ENCODE data around the gene CEP131.
A peak's percentile ranks its signal among the peaks of the same experiment; 100 is the strongest.
"Not testable (repeated sequence)": the region's sequence is repeated elsewhere in the genome, so short reads cannot be mapped to it uniquely, and the experiment has no call there.

The CEP131 gene

DNA sequence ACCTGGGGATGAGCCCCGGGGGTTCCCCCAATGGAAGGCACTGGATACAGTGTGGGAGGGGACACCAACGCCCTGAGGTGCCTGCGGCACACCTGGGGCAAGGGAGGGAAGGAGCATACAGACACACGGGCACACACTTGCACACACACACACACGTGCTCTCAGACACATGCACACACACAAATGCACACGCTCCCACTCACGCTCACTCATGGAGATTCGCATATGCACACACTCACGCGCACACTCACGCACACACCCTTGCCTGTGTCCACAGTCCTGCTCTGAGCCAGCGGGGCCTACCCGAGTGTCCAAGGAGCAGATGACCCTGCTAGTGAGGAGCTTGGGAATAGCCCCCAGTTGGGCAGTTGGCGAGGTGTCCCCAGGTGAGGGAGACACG, 74.2 kb downstream of the CEP131 start:
- no peaks in the 10 kb centered on the region for H3K9me3 ChIP-seq (ENCODE audit: severe bottlenecking)
- DNase-seq = no peak
- TF ChIP-seq, protein P1, sequence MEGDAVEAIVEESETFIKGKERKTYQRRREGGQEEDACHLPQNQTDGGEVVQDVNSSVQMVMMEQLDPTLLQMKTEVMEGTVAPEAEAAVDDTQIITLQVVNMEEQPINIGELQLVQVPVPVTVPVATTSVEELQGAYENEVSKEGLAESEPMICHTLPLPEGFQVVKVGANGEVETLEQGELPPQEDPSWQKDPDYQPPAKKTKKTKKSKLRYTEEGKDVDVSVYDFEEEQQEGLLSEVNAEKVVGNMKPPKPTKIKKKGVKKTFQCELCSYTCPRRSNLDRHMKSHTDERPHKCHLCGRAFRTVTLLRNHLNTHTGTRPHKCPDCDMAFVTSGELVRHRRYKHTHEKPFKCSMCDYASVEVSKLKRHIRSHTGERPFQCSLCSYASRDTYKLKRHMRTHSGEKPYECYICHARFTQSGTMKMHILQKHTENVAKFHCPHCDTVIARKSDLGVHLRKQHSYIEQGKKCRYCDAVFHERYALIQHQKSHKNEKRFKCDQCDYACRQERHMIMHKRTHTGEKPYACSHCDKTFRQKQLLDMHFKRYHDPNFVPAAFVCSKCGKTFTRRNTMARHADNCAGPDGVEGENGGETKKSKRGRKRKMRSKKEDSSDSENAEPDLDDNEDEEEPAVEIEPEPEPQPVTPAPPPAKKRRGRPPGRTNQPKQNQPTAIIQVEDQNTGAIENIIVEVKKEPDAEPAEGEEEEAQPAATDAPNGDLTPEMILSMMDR (IDR thresholded peaks at IDR 0.05; ENCODE audit: low read depth, low read length) = no peak
- no peaks in the 10 kb centered on the region for H3K27me3 ChIP-seq (ENCODE audit: insufficient read depth, low read depth, severe bottlenecking)
- no peak overlapping the region for H3K27ac ChIP-seq
- H3K36me3 ChIP-seq = no peaks in the 10 kb centered on the region
- no peak overlapping the region for H3K4me3 ChIP-seq (ENCODE audit: low read depth, low read length)

DNA sequence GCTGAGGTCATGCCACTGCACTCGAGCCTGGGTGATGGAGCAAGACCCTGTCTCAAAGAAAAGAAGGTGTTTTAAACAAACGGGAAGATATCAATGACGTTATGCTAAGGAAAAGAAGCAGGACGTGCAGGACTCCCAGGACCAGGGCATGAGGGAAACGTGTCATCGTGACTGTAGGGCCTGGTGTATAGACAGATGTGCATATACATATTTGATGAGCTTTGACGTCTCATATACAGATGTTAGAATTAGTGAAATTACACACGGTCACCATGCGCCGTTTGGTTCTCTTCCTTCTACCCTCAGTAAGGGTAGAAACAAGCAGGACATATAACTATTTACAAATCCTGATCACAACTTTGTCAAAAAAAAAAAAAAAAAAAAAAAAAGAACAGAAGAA, 75.1 kb downstream of the CEP131 start:
- no peak for DNase-seq
- TF ChIP-seq, protein P1 (IDR thresholded peaks at IDR 0.05; ENCODE audit: low read depth, low read length) = no peak
- no peaks in the 10 kb centered on the region for H3K9me3 ChIP-seq (ENCODE audit: severe bottlenecking)
- no peaks in the 10 kb centered on the region for H3K36me3 ChIP-seq
- H3K27ac ChIP-seq = no peak overlapping the region
- no peaks in the 10 kb centered on the region for H3K27me3 ChIP-seq (ENCODE audit: insufficient read depth, low read depth, severe bottlenecking)
- no peak overlapping the region for H3K4me3 ChIP-seq (ENCODE audit: low read depth, low read length)

DNA sequence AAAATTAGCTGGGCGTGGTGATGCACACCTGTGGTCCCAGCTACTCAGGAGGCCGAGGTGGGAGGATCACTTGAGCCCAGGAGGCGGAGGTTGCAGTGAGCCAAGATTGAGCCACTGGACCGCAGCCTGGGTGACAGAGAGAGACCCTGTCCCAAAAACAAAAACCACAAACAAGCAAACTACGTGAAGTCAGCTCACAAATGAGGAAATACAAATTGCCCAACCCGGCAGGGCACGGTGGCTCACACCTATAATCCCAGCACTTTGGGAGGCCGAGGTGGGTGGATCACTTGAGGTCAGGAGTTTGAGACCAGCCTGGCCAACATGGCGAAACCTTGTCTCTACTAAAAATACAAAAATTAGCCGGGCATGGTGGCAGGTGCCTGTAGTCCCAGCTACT, 76.6 kb downstream of the CEP131 start:
- not testable (repeated sequence) for H3K9me3 ChIP-seq (ENCODE audit: severe bottlenecking); H3K4me3 ChIP-seq (ENCODE audit: low read depth, low read length); DNase-seq; H3K36me3 ChIP-seq; H3K27ac ChIP-seq; H3K27me3 ChIP-seq (ENCODE audit: insufficient read depth, low read depth, severe bottlenecking)

DNA sequence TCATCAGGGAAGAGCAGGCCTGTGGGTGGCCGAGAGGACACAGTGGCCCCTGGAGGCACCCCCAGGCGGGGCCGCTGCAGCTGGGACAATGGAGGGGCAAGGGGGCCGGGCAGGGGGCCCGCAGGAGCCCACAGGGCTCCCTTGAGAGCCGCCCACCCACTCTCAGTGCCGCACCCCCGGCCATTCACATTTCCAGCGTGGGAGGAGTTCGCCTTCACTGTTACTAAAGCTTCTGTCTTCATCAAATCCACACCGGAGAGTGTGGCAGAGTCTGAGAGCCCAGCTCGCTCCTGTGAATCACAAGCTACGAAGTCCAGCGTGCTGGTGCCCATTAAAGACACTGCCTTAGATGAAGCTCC, 78.4 kb downstream of the CEP131 start:
- TF ChIP-seq, protein P1 (IDR thresholded peaks at IDR 0.05; ENCODE audit: low read depth, low read length) = no peak
- no peak overlapping the region for H3K27ac ChIP-seq

DNA sequence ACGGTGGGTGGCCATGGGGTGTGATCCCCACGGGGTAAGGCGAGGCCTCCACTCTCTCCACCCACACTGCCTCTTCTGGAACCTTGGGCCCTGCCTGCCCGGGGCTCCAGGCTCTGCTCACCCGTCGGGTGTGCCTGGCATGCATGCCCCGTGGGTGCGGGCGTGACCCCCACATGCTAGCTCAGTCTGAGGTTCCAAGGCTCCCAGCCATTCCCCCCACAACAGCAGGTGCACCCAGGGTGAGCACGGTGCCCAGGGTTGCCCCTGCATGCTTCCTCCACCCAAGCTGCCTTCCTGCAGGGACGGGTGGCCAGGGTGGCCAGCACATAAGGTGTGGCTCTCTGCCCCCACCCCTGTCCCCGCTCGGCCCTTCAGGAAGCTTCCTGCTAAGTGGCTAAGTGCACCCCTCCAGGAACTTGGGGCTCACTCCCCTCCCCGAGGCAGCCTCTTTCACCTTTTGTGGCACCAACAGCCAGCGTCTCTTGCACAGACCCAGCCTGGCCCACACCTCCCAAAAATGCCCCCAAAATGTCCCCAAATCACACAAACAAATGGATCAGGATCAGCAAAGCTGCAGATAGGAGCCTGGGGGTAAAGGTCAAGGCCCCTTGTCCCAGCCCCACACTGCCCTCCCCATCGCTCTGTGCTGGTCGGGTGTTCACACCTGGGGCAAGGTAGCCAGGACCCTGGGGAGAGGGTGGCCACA, 78.9 kb downstream of the CEP131 start:
- H3K27ac ChIP-seq = no peak overlapping the region; the same call in 1 of the 2 replicates
- no peak for DNase-seq
- H3K4me3 ChIP-seq (ENCODE audit: low read depth, low read length) = no peak overlapping the region
- H3K27me3 ChIP-seq (ENCODE audit: insufficient read depth, low read depth, severe bottlenecking) = no peaks in the 10 kb centered on the region
- TF ChIP-seq, protein P1 (IDR thresholded peaks at IDR 0.05; ENCODE audit: low read depth, low read length) = no peak
- no peaks in the 10 kb centered on the region for H3K9me3 ChIP-seq (ENCODE audit: severe bottlenecking)
- H3K36me3 ChIP-seq = no peaks in the 10 kb centered on the region

More for the DNA sequence above, 78.4 kb downstream of the CEP131 start:
- DNase-seq = no peak
- Histone ChIP-seq H3K4me3 (ENCODE audit: low read depth, low read length) (no peak overlapping the region), H3K27me3 (ENCODE audit: insufficient read depth, low read depth, severe bottlenecking) (no peaks in the 10 kb centered on the region), H3K9me3 (ENCODE audit: severe bottlenecking) (no peaks in the 10 kb centered on the region), H3K36me3 (no peaks in the 10 kb centered on the region)

DNA sequence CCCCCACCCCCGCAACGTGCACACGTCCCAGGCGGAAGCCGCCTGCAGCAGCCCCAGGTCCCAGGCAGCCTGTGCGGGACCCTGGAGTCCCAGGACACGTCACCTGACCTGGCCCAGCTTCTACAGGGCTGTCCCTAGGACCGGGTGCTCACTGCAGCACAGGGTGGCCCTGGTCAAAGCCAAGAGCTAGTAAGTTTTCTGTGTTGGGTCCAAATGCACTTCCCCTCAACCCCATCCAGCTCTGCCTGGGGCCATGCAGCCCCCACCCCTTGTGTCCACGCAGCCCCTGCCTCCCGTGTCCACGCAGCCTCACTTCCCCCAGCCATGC, 79.6 kb downstream of the CEP131 start:
- Histone ChIP-seq H3K4me3 (ENCODE audit: low read depth, low read length) (no peak overlapping the region), H3K27me3 (ENCODE audit: insufficient read depth, low read depth, severe bottlenecking) (no peaks in the 10 kb centered on the region), H3K36me3 (no peaks in the 10 kb centered on the region), H3K9me3 (ENCODE audit: severe bottlenecking) (no peaks in the 10 kb centered on the region), H3K27ac (peak overlapping the region; percentile 37; the same call in 1 of the 2 replicates)
- TF ChIP-seq, protein P1 (IDR thresholded peaks at IDR 0.05; ENCODE audit: low read depth, low read length) = no peak
- DNase-seq = no peak
